GM19395 (cell line): Measurements from ENCODE around the gene NR2F2.

Source experiments
- ATAC-seq: cut with Tn5 transposase; IDR thresholded peaks from one replicate; pipeline ENCODE4 v1.9.1; 2021; ENCODE audit warnings: mild to moderate bottlenecking, moderate library complexity; ENCODE audit not compliant: unreplicated experiment

Gene NR2F2

DNA sequence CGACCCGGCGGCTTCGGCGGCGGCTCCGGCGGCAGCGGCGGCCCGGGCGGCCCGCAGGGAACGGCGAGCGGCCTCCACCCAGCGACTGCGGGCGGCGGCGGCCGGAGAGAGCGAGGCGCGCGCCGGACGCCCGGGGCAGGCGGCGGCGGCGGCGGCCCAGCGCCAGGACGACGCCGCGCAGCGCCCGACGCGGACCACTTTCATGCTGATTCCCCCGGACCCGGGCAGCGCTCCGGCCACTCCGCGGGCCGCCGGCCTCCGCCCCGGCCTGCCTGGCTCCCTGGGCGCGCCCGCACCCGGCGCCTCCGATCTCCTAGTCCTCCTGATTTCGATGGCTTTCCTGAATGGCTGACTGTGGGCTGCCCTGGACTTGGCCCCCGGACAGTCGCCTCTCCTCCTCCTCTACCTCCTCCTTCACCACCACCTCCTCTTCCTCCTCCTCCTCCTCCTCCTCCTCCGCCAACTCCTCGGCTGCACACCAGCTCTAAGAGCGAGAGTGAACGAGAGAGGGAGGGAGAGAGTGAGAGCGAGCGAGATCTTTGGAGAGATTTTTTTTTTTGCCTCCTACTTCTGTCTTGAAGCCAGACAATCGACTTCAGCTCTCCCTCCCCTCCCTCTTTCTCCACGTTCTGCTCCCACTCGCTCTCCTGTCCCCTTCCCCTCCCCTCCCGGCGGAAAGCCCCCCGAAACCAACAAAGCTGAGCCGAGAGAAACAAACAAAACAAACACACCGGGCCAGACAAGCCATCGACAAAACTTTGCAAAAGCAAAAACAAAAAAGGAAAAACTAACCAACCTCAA, 844 bp downstream of the NR2F2 start:
- no peak for ATAC-seq

- no peak for ATAC-seq
Measured at GRCh38 chr15:96331945-96332636, 1.6 kb downstream of the NR2F2 start.

DNA sequence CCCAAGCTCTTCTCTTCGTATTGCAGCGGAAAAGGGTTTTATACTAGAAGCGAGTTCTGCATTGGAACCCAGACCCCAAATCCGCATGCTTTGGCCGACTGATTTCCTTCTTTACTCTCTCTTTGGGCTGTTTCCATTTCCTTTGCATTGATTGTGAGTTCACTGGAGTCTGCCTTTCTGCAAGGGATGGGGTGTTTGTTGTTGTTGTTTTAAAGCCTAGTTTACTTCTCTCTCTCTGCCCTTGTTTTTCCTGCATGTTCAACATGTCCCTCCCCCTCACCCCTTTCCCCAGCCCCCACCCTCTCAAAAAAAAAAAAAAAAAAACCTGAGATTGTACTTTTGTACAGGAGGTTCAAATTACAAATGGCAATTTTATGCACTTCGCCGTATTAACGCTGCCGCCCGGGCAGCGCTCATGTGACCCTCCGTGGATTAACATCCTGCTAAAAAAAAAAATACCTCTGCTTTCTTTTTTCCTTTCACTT, 2.2 kb downstream of the NR2F2 start:
- ATAC-seq, result no peak

GRCh38 chr15:96333131-96334016, 2.9 kb downstream of the NR2F2 start:
- ATAC-seq, result no peak

- ATAC-seq, result no peak
Measured at GRCh38 chr15:96334017-96334704, 3.7 kb downstream of the NR2F2 start.

- ATAC-seq, result no peak
Measured at GRCh38 chr15:96334705-96335410, 4.4 kb downstream of the NR2F2 start.

GRCh38 chr15:96335411-96336024, 5.0 kb downstream of the NR2F2 start:
- ATAC-seq, result no peak

- ATAC-seq, result no peak
Measured at GRCh38 chr15:96336108-96336595, 5.7 kb downstream of the NR2F2 start.

GRCh38 chr15:96336596-96337364, 6.3 kb downstream of the NR2F2 start:
- no peak for ATAC-seq

DNA sequence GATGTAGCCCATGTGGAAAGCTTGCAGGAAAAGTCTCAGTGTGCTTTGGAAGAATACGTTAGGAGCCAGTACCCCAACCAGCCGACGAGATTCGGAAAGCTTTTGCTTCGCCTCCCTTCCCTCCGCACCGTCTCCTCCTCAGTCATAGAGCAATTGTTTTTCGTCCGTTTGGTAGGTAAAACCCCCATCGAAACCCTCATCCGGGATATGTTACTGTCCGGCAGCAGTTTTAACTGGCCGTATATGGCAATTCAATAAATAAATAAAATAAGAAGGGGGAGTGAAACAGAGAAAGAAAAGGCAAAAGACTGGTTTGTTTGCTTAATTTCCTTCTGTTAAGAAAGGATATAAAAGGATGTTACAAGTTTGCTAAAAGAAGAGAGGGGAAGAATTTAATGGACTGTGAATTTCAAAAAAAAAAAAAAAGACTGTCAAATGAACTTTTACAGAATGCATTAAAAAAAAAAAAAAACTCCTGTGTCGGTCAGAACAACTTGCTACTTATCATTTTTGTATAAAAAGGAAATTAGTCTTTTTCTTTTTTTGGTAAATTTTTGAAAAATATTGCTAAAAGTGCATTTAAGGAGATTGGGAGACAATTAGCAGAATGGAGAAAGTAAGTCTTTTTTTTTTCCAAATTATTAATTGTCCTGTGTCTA, 7.0 kb downstream of the NR2F2 start:
- ATAC-seq, result no peak

- ATAC-seq, result no peak
Measured at GRCh38 chr15:96338074-96338765, 7.7 kb downstream of the NR2F2 start.

DNA sequence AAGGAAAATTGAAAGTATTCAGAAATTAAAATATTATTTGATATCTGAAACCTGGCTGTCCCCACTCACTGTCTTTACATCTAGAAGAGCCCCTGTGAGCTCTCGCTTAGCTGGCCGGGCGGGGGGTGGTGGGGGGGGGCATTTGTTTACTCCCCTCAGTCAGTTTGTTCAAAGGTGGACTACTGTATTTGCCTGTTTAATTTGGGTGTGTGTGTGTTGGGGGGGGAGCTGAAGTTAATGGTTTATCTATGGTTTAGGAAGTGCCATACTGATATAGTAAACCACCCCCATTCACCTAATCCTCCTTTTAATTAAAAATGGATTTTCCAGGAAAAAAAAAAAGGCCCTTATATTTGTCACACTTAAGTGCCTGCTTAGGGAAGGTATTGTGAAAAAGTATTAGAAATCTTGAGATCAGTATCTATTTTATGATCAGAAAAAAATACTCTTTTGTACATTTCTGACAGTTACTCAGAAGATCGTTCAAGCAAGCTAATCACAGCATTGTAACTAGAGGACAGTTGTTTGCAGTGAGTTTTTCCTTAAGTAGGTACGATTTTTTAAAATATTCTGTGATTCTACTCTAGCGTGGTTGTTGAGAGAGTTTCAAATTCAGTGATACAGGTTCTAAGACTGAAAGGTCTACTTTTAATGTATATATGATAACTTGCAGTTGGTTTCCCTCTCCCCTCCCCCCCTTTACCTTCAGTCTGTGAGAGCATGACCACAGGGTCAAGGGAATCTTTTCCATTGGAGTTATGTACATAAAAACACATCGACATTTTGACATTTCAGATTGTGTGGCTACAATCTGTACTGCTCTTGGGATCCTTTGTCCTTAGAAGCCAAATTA, 8.5 kb downstream of the NR2F2 start:
- no peak for ATAC-seq

GRCh38 chr15:96339619-96340347, 9.3 kb downstream of the NR2F2 start:
- no peak for ATAC-seq

GRCh38 chr15:96340348-96340597, 9.8 kb downstream of the NR2F2 start:
- no peak for ATAC-seq

- no peak for ATAC-seq
Measured at GRCh38 chr15:96340598-96341512, 10.4 kb downstream of the NR2F2 start.
